Measurements from ENCODE around the gene CCDC77.

GRCh38 chr12:402029-402389 lies 565 bp downstream of the CCDC77 start:
- no peak for TF ChIP-seq POLR2A (IDR thresholded peaks at IDR 0.05)
- TF ChIP-seq, protein P1, sequence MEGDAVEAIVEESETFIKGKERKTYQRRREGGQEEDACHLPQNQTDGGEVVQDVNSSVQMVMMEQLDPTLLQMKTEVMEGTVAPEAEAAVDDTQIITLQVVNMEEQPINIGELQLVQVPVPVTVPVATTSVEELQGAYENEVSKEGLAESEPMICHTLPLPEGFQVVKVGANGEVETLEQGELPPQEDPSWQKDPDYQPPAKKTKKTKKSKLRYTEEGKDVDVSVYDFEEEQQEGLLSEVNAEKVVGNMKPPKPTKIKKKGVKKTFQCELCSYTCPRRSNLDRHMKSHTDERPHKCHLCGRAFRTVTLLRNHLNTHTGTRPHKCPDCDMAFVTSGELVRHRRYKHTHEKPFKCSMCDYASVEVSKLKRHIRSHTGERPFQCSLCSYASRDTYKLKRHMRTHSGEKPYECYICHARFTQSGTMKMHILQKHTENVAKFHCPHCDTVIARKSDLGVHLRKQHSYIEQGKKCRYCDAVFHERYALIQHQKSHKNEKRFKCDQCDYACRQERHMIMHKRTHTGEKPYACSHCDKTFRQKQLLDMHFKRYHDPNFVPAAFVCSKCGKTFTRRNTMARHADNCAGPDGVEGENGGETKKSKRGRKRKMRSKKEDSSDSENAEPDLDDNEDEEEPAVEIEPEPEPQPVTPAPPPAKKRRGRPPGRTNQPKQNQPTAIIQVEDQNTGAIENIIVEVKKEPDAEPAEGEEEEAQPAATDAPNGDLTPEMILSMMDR (IDR thresholded peaks at IDR 0.05), result no peak

Measured in stomach (tissue), 4 donors.